CD4-positive, alpha-beta memory T cell (primary cell): ENCODE measurements around the gene ELAVL4. TPM values are rescaled to one million over a fixed set of nuclear protein-coding genes. Genes with fewer than 3 reads are reported as not detected.

Experiments
- CTCF ChIA-PET: fragments of 350-600 bp; sonication (Branson Sonifier 250); formaldehyde crosslinking; loops from one replicate; lab custom pipeline; 2021; ENCODE audit warnings: inconsistent platforms; ENCODE audit not compliant: partially characterized antibody; lab: Charles Lee
- POLR2A ChIA-PET: fragments of 350-600 bp; sonication (Branson Sonifier 250); formaldehyde crosslinking; loops from one replicate; lab custom pipeline; 2021; ENCODE audit not compliant: partially characterized antibody; lab: Charles Lee
- DNase-seq, 5 donors: peaks; one replicate each; pipeline versions ENCODE4 v3.0.0 to v3.0.0-alpha.2; 2020 to 2022; ENCODE audit warnings: mixed read lengths in 1 of 5
- H3K27ac ChIP-seq: one replicate; pipeline ENCODE4 v1.7.0; 2013; ENCODE audit warnings: low read depth, low read length
- H3K27me3 ChIP-seq: 2 replicates; pipeline ENCODE4 v1.7.0; 2013; ENCODE audit warnings: mild to moderate bottlenecking, low read length, moderate library complexity; ENCODE audit not compliant: insufficient read depth
- H3K36me3 ChIP-seq: 2 replicates; pipeline ENCODE4 v1.7.0; 2013; ENCODE audit warnings: mild to moderate bottlenecking, low read length, moderate library complexity; ENCODE audit not compliant: insufficient read depth
- H3K4me1 ChIP-seq: 2 replicates; pipeline ENCODE4 v1.7.0; 2013; ENCODE audit warnings: mild to moderate bottlenecking, low read length, moderate library complexity; ENCODE audit not compliant: insufficient read depth
- H3K4me3 ChIP-seq, 2 donors: one replicate each; pipeline ENCODE4 v1.7.0; 2013; ENCODE audit warnings: low read length in 2 of 2, mild to moderate bottlenecking in 1 of 2
- H3K9me3 ChIP-seq, 2 donors: one replicate each; pipeline ENCODE4 v1.7.0; 2013; ENCODE audit warnings: low read length in 2 of 2, control low read depth in 1 of 2; ENCODE audit not compliant: control insufficient read depth in 1 of 2
- H3K27ac Mint-ChIP-seq, 7 donors: one replicate each; pipeline ENCODE4 v1.8.0; 2020 to 2021; ENCODE audit warnings: mixed read lengths in 7 of 7, mild to moderate bottlenecking in 6 of 7, inconsistent platforms in 3 of 7, moderate library complexity in 3 of 7
- H3K27me3 Mint-ChIP-seq, 2 donors: one replicate each; pipeline ENCODE4 v1.8.0; 2020 to 2021; ENCODE audit warnings: mixed read lengths in 2 of 2
- H3K36me3 Mint-ChIP-seq, 2 donors: one replicate each; pipeline ENCODE4 v1.8.0; 2020 to 2021; ENCODE audit warnings: mixed read lengths in 2 of 2, inconsistent platforms in 1 of 2, mild to moderate bottlenecking in 1 of 2
- H3K4me1 Mint-ChIP-seq, 4 donors: one replicate each; pipeline ENCODE4 v1.8.0; 2020 to 2021; ENCODE audit warnings: mixed read lengths in 4 of 4, mild to moderate bottlenecking in 1 of 4
- H3K4me3 Mint-ChIP-seq, 8 donors: one replicate each; pipeline ENCODE4 v1.8.0; 2020 to 2021; ENCODE audit warnings: mixed read lengths in 8 of 8, mild to moderate bottlenecking in 7 of 8, moderate library complexity in 6 of 8, inconsistent platforms in 3 of 8
- H3K9me3 Mint-ChIP-seq, 8 donors: one replicate each; pipeline ENCODE4 v1.8.0; 2020 to 2021; ENCODE audit warnings: mixed read lengths in 8 of 8, mild to moderate bottlenecking in 5 of 8, inconsistent platforms in 3 of 8, moderate library complexity in 1 of 8
- intact Hi-C: fragments of 100-400 bp; cut with micrococcal nuclease; formaldehyde crosslinking; loops from one replicate; pipeline ENCODE4 v1.15.1; 2023
- polyA plus RNA-seq, 2 donors: library from polyadenylated mRNA; unstranded; fragments of 300-500 nt; fragmentation: Illumina TruSeq; gene quantifications; one replicate each; pipeline ENCODE4 v1.2.3, GENCODE V29; 2021
- total RNA-seq, 2 experiments: library from RNA; stranded (reverse); gene quantifications; one replicate each; pipeline ENCODE4 v1.2.3, GENCODE V29; 2021

ELAVL4 gene
- total and polyA plus RNA-seq, 4 experiments from 2014 or later, result not detected

GRCh38 chr1:50091068-50091467 is 17.7 kb upstream of the ELAVL4 start:
- peaks cover 0 to 4% (median 0%) of the 10 kb centered on the region in 8 donors for H3K9me3 Mint-ChIP-seq
- H3K4me1 Mint-ChIP-seq, result no peaks in the 10 kb centered on the region
- intact Hi-C loops, result no loop called here
- H3K36me3 Mint-ChIP-seq, result no peaks in the 10 kb centered on the region
- ChIA-PET POLR2A (no interaction called here), CTCF (no interaction called here)
- H3K9me3 ChIP-seq, result no peaks in the 10 kb centered on the region
- H3K27ac Mint-ChIP-seq, result no peak overlapping the region
- H3K36me3 ChIP-seq, result no peaks in the 10 kb centered on the region
- no peak for DNase-seq
- no peak overlapping the region for H3K4me3 Mint-ChIP-seq
- H3K27me3 Mint-ChIP-seq, result peaks cover 3 to 5% of the 10 kb centered on the region in 2 donors
- H3K4me1 ChIP-seq, result no peaks in the 10 kb centered on the region
- no peak overlapping the region for H3K27ac ChIP-seq
- H3K4me3 ChIP-seq, result no peak overlapping the region
- no peaks in the 10 kb centered on the region for H3K27me3 ChIP-seq

- Mint-ChIP-seq H3K9me3 (peaks cover 0 to under 1% (median 0%) of the 10 kb centered on the region in 8 donors), H3K27ac (no peak overlapping the region), H3K36me3 (no peaks in the 10 kb centered on the region), H3K27me3 (peaks cover 3 to 5% of the 10 kb centered on the region in 2 donors), H3K4me1 (no peaks in the 10 kb centered on the region), H3K4me3 (no peak overlapping the region)
- Histone ChIP-seq H3K36me3 (no peaks in the 10 kb centered on the region), H3K4me3 (no peak overlapping the region), H3K9me3 (no peaks in the 10 kb centered on the region), H3K27ac (no peak overlapping the region), H3K27me3 (no peaks in the 10 kb centered on the region), H3K4me1 (no peaks in the 10 kb centered on the region)
- CTCF ChIA-PET, result no interaction called here
- DNase-seq, result no peak
- intact Hi-C loops, result no loop called here
- POLR2A ChIA-PET, result no interaction called here
Observed at GRCh38 chr1:50095716-50096115, 13.0 kb upstream of the ELAVL4 start.

GRCh38 chr1:50097021-50097679 is 11.6 kb upstream of the ELAVL4 start:
- H3K27me3 ChIP-seq, result no peaks in the 10 kb centered on the region
- Mint-ChIP-seq H3K9me3 (no peaks in the 10 kb centered on the region), H3K36me3 (no peaks in the 10 kb centered on the region), H3K27ac (no peak overlapping the region), H3K4me1 (no peaks in the 10 kb centered on the region), H3K27me3 (peaks cover 1 to 3% of the 10 kb centered on the region in 2 donors), H3K4me3 (no peak overlapping the region)
- no peaks in the 10 kb centered on the region for H3K9me3 ChIP-seq
- intact Hi-C loops, result no loop called here
- POLR2A ChIA-PET, result no interaction called here
- H3K4me1 ChIP-seq, result no peaks in the 10 kb centered on the region
- DNase-seq, result no peak
- H3K4me3 ChIP-seq, result no peak overlapping the region
- H3K27ac ChIP-seq, result no peak overlapping the region
- H3K36me3 ChIP-seq, result no peaks in the 10 kb centered on the region
- CTCF ChIA-PET, result no interaction called here

- no peaks in the 10 kb centered on the region for H3K36me3 ChIP-seq
- peaks cover 1 to 3% of the 10 kb centered on the region in 2 donors for H3K27me3 Mint-ChIP-seq
- H3K27ac ChIP-seq, result no peak overlapping the region
- CTCF ChIA-PET, result no interaction called here
- no peaks in the 10 kb centered on the region for H3K4me1 Mint-ChIP-seq
- no peaks in the 10 kb centered on the region for H3K27me3 ChIP-seq
- POLR2A ChIA-PET, result no interaction called here
- no peaks in the 10 kb centered on the region for H3K4me1 ChIP-seq
- H3K9me3 Mint-ChIP-seq, result peaks cover 0 to 3% (median 0%) of the 10 kb centered on the region in 8 donors
- no peak overlapping the region for H3K27ac Mint-ChIP-seq
- intact Hi-C loops, result no loop called here
- H3K9me3 ChIP-seq, result no peaks in the 10 kb centered on the region
- H3K4me3 ChIP-seq, result no peak overlapping the region
- H3K36me3 Mint-ChIP-seq, result no peaks in the 10 kb centered on the region
- H3K4me3 Mint-ChIP-seq, result no peak overlapping the region
- no peak for DNase-seq
Observed at GRCh38 chr1:50097791-50098190, 10.9 kb upstream of the ELAVL4 start.

- Mint-ChIP-seq H3K36me3 (no peaks in the 10 kb centered on the region), H3K27ac (no peak overlapping the region), H3K4me3 (no peak overlapping the region), H3K9me3 (peaks cover 0 to 3% (median 0%) of the 10 kb centered on the region in 8 donors), H3K27me3 (peaks cover 1 to 3% of the 10 kb centered on the region in 2 donors), H3K4me1 (no peaks in the 10 kb centered on the region)
- H3K4me1 ChIP-seq, result no peaks in the 10 kb centered on the region
- no peak overlapping the region for H3K4me3 ChIP-seq
- no peak for DNase-seq
- intact Hi-C loops, result no loop called here
- CTCF ChIA-PET, result no interaction called here
- POLR2A ChIA-PET, result no interaction called here
- no peaks in the 10 kb centered on the region for H3K27me3 ChIP-seq
- H3K36me3 ChIP-seq, result no peaks in the 10 kb centered on the region
- no peaks in the 10 kb centered on the region for H3K9me3 ChIP-seq
- no peak overlapping the region for H3K27ac ChIP-seq
Observed at GRCh38 chr1:50098591-50099021, 10.1 kb upstream of the ELAVL4 start.

- H3K4me3 Mint-ChIP-seq, result no peak overlapping the region
- H3K36me3 Mint-ChIP-seq, result no peaks in the 10 kb centered on the region
- Histone ChIP-seq H3K4me3 (no peak overlapping the region), H3K27ac (no peak overlapping the region), H3K4me1 (no peaks in the 10 kb centered on the region), H3K36me3 (no peaks in the 10 kb centered on the region), H3K27me3 (no peaks in the 10 kb centered on the region), H3K9me3 (no peaks in the 10 kb centered on the region)
- CTCF ChIA-PET, result no interaction called here
- intact Hi-C loops, result no loop called here
- H3K27me3 Mint-ChIP-seq, result peaks cover 1 to 3% of the 10 kb centered on the region in 2 donors
- POLR2A ChIA-PET, result no interaction called here
- no peak overlapping the region for H3K27ac Mint-ChIP-seq
- no peak for DNase-seq
- peaks cover 0 to 3% (median 0%) of the 10 kb centered on the region in 8 donors for H3K9me3 Mint-ChIP-seq
- H3K4me1 Mint-ChIP-seq, result no peaks in the 10 kb centered on the region
Observed at GRCh38 chr1:50099654-50100053, 9.1 kb upstream of the ELAVL4 start.

- intact Hi-C loops, result no loop called here
Observed at GRCh38 chr1:50103615-50104081, 5.1 kb upstream of the ELAVL4 start.

More at GRCh38 chr1:50103615-50104081, 5.1 kb upstream of the ELAVL4 start:
- Mint-ChIP-seq H3K36me3 (no peaks in the 10 kb centered on the region), H3K27me3 (peaks cover 7 to 10% of the 10 kb centered on the region in 2 donors), H3K4me1 (no peaks in the 10 kb centered on the region), H3K27ac (no peak overlapping the region), H3K9me3 (peaks cover 0 to 3% (median 0%) of the 10 kb centered on the region in 8 donors), H3K4me3 (no peak overlapping the region)
- Histone ChIP-seq H3K9me3 (no peaks in the 10 kb centered on the region), H3K4me1 (no peaks in the 10 kb centered on the region), H3K27me3 (peaks cover 3% of the 10 kb centered on the region), H3K27ac (no peak overlapping the region), H3K36me3 (no peaks in the 10 kb centered on the region), H3K4me3 (no peak overlapping the region)
- ChIA-PET CTCF (no interaction called here), POLR2A (no interaction called here)
- no peak for DNase-seq
